OCI-LY1 (cell line): ENCODE measurements around the gene MRGPRF.
A peak's percentile ranks its signal among the peaks of the same experiment; 100 is the strongest.

Source experiments
- H2AFZ ChIP-seq: fragments of 200-600 bp; sonication (generic), shearing (Covaris generic); 2 replicates; pipeline ENCODE4 v1.6.0; 2014; ENCODE audit warnings: antibody characterized with exemption, mild to moderate bottlenecking, low read length
- H3F3A ChIP-seq: fragments of 200-600 bp; sonication (generic), shearing (Covaris generic); 2 replicates; pipeline ENCODE4 v1.6.0; 2014; ENCODE audit warnings: mild to moderate bottlenecking, antibody characterized with exemption, low read length, moderate library complexity; ENCODE audit not compliant: insufficient read depth
- H3K27ac ChIP-seq: fragments of 200-600 bp; sonication (generic); 2 replicates; pipeline ENCODE4 v1.5.1; 2014; ENCODE audit warnings: low read length, mixed run types, mild to moderate bottlenecking, low read depth; ENCODE audit not compliant: poor library complexity, severe bottlenecking
- H3K27me3 ChIP-seq: fragments of 200-600 bp; sonication (generic); 2 replicates; pipeline ENCODE4 v1.6.0; 2014; ENCODE audit warnings: antibody characterized with exemption, mild to moderate bottlenecking, low read length, moderate library complexity; ENCODE audit not compliant: insufficient read depth
- H3K36me3 ChIP-seq: fragments of 200-600 bp; sonication (generic); 2 replicates; pipeline ENCODE4 v1.6.1; 2014; ENCODE audit warnings: mild to moderate bottlenecking, antibody characterized with exemption, low read length, moderate library complexity, mixed read lengths; ENCODE audit not compliant: insufficient read depth
- H3K4me1 ChIP-seq: fragments of 200-600 bp; sonication (generic); 2 replicates; pipeline ENCODE4 v1.5.1; 2014; ENCODE audit warnings: mild to moderate bottlenecking, low read length, moderate library complexity; ENCODE audit not compliant: insufficient read depth, severe bottlenecking
- H3K4me2 ChIP-seq: fragments of 200-600 bp; sonication (generic), shearing (Covaris generic); 2 replicates; pipeline ENCODE4 v1.6.1; 2014; ENCODE audit warnings: low read length
- H3K4me3 ChIP-seq: fragments of 200-600 bp; sonication (generic); 2 replicates; pipeline ENCODE4 v1.5.1; 2014; ENCODE audit warnings: low read length, low read depth, mild to moderate bottlenecking, mixed read lengths; ENCODE audit not compliant: poor library complexity, severe bottlenecking
- H3K79me2 ChIP-seq: fragments of 200-600 bp; shearing (Covaris generic); 2 replicates; pipeline ENCODE4 v1.6.1; 2016; ENCODE audit warnings: mixed run types, low read length, mixed read lengths; ENCODE audit not compliant: insufficient read depth
- H3K9ac ChIP-seq: fragments of 200-600 bp; sonication (generic), shearing (Covaris generic); 2 replicates; pipeline ENCODE4 v1.6.1; 2014; ENCODE audit warnings: mild to moderate bottlenecking, low read length, mixed read lengths
- H3K9me2 ChIP-seq: fragments of 200-600 bp; sonication (generic), shearing (Covaris generic); 2 replicates; pipeline ENCODE4 v1.6.1; 2014; ENCODE audit warnings: low read depth, mild to moderate bottlenecking, low read length, mixed read lengths
- H3K9me3 ChIP-seq: fragments of 200-600 bp; shearing (Covaris generic); 2 replicates; pipeline ENCODE4 v1.6.1; 2014; ENCODE audit warnings: low read length, mixed read lengths
- H4K20me1 ChIP-seq: fragments of 200-600 bp; sonication (generic), shearing (Covaris generic); 2 replicates; pipeline ENCODE4 v1.6.0; 2016; ENCODE audit warnings: mild to moderate bottlenecking, low read length; ENCODE audit not compliant: insufficient read depth
- EZH2 ChIP-seq: fragments of 200-600 bp; sonication (generic), shearing (Covaris generic); IDR thresholded peaks from 2 replicates; pipeline ENCODE4 v1.8.0; 2017; ENCODE audit warnings: borderline replicate concordance, mixed run types, mild to moderate bottlenecking, antibody characterized with exemption, low read length, moderate library complexity, mixed read lengths
- TF ChIP-seq, protein P1 (sequence below): fragments of 200-600 bp; sonication (generic), shearing (Covaris generic); IDR thresholded peaks from 2 replicates; pipeline ENCODE4 v1.5.1; 2017; ENCODE audit warnings: mild to moderate bottlenecking, antibody characterized with exemption, low read length, moderate library complexity, mixed read lengths

The MRGPRF gene

DNA sequence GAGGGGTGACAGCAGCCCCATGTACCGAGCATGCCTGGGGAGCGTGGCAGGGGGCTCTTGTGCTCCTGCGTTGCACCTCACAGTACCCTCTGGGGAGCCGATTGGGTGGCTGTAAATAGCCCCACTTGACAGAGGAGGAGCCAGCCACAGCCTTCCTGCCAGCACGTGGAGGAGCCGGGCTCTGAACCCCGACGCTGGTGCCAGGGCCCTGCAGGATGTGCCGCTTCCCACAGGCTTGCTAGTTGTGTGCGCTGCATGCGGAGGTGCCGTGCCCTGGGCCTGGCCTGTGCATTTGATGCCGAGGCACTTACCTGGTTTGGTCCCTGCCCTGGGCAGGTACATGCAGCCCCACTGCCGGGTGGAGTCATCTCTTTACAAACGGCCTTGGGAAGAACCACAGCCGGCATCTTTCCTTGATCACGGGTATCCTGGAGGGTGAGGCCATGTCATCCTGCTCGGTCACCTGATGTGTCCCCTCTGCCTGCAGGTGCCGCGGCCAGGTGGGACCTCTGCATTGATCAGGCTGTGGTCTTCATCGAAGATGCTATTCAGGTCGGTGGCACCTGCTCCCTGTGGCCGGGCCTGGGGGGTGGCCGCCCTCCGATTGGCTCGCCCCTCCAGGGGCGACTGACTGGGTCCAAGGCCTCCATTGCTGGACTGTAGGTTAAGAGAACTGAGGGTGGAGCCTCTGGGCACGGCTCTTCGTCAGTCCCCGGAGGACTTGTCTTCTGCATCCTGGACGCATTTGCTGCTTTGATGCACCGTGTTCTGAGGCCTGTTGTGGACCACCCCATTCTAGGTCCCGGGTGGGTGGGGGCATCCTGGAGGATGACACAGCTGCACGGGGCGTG lies 40.7 kb upstream of the MRGPRF start:
- H3K27me3 ChIP-seq = no peaks in the 10 kb centered on the region
- TF ChIP-seq, protein P1, sequence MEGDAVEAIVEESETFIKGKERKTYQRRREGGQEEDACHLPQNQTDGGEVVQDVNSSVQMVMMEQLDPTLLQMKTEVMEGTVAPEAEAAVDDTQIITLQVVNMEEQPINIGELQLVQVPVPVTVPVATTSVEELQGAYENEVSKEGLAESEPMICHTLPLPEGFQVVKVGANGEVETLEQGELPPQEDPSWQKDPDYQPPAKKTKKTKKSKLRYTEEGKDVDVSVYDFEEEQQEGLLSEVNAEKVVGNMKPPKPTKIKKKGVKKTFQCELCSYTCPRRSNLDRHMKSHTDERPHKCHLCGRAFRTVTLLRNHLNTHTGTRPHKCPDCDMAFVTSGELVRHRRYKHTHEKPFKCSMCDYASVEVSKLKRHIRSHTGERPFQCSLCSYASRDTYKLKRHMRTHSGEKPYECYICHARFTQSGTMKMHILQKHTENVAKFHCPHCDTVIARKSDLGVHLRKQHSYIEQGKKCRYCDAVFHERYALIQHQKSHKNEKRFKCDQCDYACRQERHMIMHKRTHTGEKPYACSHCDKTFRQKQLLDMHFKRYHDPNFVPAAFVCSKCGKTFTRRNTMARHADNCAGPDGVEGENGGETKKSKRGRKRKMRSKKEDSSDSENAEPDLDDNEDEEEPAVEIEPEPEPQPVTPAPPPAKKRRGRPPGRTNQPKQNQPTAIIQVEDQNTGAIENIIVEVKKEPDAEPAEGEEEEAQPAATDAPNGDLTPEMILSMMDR = no peak
- TF ChIP-seq EZH2 = no peak
- H3K4me2 ChIP-seq = peak overlapping the region; percentile 43
- peaks cover 10% of the 10 kb centered on the region; the same call in 1 of the 2 replicates for H3K36me3 ChIP-seq
- H3K4me3 ChIP-seq = no peak overlapping the region
- H2AFZ ChIP-seq = no peak overlapping the region
- H4K20me1 ChIP-seq = no peaks in the 10 kb centered on the region
- H3K9ac ChIP-seq = no peak overlapping the region
- H3F3A ChIP-seq = no peaks in the 10 kb centered on the region
- peak overlapping the region; percentile 84 for H3K27ac ChIP-seq
- no peaks in the 10 kb centered on the region for H3K9me2 ChIP-seq
- H3K79me2 ChIP-seq = no peaks in the 10 kb centered on the region
- peaks cover 68% of the 10 kb centered on the region for H3K4me1 ChIP-seq
- H3K9me3 ChIP-seq = no peaks in the 10 kb centered on the region

DNA sequence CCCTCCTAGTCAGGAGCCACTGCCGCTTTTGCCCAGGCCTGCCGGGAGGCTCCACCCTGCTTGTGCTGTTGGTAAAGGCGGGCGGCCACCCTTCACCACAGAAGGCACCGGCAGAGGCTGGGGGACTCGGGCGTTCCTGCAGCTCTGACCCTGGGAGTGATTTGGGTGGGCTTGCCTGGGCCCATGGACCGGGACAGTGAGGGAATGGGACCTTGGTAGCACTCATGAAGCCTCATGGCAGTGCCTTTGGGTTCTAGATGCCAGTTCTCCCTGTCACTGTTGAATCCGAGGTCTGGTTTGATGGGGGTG lies 40.1 kb upstream of the MRGPRF start:
- H3K27ac ChIP-seq = peak overlapping the region; percentile 37

DNA sequence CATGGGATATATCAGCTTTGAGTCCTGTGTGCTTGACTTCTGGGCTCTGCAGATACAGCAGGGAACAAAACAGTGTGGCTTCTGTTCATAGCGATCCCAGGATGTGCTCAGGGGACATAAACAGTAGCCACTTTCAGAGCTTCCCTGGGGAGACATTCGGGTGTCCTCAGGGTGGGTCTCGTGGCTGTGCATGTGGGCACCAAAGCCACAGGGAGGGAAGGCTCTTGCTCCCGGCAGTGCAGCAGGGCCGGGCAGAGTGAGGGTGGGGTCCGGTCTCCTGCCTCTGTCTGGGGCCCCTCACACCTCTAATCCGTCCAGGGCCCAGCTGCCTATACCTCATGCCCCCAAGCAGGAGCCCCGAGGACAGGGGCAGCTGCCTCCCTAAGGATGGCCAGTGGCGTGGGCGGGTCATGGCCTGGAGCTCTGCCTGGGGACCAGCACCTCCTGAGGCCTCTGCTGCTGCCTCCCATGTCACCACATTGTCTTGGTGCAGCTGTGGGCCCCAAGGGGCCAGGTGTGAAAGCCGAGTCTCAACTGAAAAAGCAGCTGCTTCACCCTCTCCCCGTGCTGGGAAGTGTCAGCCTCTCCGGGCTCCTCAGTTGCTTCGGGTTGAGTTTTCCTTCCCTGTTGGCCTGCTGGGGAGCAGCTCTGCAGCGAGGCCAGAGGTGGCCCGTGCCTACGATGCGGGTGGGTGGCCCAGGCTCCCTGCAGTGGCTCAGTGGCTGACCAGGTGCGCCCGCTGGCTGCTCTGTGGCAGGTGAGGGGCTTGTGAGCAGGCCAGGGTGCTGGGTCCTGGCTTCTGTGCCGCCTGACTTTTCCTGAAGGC lies 39.5 kb upstream of the MRGPRF start:
- peak overlapping the region; percentile 37 for H3K27ac ChIP-seq
- no peaks in the 10 kb centered on the region for H3K27me3 ChIP-seq
- H3K4me3 ChIP-seq = no peak overlapping the region
- no peaks in the 10 kb centered on the region for H3K9me3 ChIP-seq
- H4K20me1 ChIP-seq = no peaks in the 10 kb centered on the region
- peaks cover 74% of the 10 kb centered on the region for H3K4me1 ChIP-seq
- peak overlapping the region; percentile 43 for H3K4me2 ChIP-seq
- peaks cover 10% of the 10 kb centered on the region; the same call in 1 of the 2 replicates for H3K36me3 ChIP-seq
- no peak overlapping the region for H2AFZ ChIP-seq
- H3K9ac ChIP-seq = no peak overlapping the region; the same call in 1 of the 2 replicates
- no peaks in the 10 kb centered on the region for H3F3A ChIP-seq
- no peaks in the 10 kb centered on the region for H3K79me2 ChIP-seq
- TF ChIP-seq EZH2 = no peak
- TF ChIP-seq, protein P1 = no peak
- no peaks in the 10 kb centered on the region for H3K9me2 ChIP-seq

More for the DNA sequence above, 40.1 kb upstream of the MRGPRF start:
- Histone ChIP-seq H3K9me2 (no peaks in the 10 kb centered on the region), H4K20me1 (no peaks in the 10 kb centered on the region), H2AFZ (no peak overlapping the region), H3K36me3 (peaks cover 10% of the 10 kb centered on the region; the same call in 1 of the 2 replicates), H3K4me3 (no peak overlapping the region), H3K79me2 (no peaks in the 10 kb centered on the region), H3K4me2 (peak overlapping the region; percentile 43), H3K4me1 (peaks cover 72% of the 10 kb centered on the region), H3K27me3 (no peaks in the 10 kb centered on the region), H3K9ac (no peak overlapping the region; the same call in 1 of the 2 replicates), H3F3A (no peaks in the 10 kb centered on the region), H3K9me3 (no peaks in the 10 kb centered on the region)
- TF ChIP-seq EZH2 = no peak
- TF ChIP-seq, protein P1 = no peak
